ENCODE measurements around the gene NRN1.
"Not testable (repeated sequence)": the region's sequence is repeated elsewhere in the genome, so short reads cannot be mapped to it uniquely, and the experiment has no call there.

NRN1 gene

DNA sequence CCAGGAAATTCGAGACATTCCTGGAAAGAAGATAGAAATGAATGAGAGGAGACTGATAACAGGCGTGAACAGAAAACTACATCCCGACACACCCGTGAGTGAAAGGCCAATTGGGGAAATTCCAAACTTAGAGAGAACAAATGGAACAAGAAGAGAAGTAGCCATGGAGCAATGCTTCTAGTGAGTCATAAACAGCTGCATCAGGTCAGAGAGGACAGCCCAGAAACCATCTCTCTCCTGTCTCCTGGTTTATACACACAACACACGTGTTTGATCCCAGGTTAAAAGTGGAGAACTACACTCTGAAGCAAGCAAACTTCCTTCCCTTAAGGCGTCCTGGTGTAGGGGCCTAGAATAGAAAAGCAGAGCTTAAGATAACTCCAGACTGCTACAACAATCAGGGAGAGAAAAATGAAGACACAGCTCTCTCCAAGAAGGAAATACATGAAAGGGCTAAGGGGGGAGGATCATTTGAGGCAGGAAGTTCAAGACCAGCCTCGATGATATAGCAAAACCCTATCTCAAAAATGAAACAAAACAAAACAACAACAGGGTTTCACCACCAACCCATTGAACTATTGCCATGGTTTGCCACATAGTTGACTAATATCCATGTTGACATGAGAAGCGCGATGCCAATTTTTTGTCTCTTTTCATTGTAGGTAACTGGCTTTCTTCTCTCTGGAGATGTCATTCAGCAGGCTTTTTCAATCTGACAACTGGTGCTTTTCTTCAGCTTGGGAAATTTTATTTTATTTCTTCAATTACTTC is 26.9 kb downstream of the NRN1 start:
- DNase-seq = no peak

DNA sequence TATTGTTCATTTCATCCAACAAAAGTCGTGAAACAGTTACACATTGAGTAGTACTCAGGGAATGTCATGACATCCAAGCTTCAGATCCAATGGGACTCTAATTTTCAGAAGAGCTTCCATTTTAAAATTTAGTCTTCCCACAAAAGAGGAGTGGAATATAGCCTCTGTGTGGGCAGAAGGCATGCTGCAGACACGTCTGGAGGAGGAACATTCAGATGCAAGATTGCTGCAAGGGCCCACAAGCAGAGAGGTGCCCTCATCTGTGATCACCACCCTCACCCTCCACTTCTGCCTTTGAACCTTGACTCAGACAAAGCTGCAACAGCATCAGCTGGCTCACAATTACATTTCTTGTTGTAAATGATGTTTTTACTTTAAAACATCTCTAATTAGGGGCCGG is 29.9 kb downstream of the NRN1 start:
- no peak for DNase-seq

GRCh38 chr6:5968817-5969734 is 37.6 kb downstream of the NRN1 start:
- DNase-seq = no peak

- not testable (repeated sequence) for DNase-seq
These were observed 38.7 kb downstream of the NRN1 start for GRCh38 chr6:5968036-5968435.

DNA sequence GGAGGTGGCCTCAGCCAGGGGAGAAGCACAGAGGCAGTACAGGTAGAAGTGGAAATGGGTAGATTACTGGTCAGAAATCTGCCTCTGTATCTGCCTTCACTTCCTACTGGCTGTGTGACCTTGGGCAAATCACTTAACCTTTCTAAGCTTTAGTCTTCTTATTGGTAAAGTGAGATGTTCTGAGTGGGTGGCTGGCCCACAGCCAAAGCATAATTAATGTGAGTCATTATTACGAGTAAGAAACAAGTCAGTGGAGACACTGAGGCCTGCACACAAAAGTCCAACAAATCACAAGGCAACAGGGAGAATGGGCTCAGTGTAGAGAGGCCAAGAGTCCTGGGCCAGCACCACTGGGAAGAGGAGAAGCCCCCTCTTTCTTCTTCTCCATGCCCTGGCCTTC is 39.1 kb downstream of the NRN1 start:
- no peak for DNase-seq

- DNase-seq = no peak
These were observed 43.9 kb downstream of the NRN1 start for GRCh38 chr6:5962794-5963193.

DNA sequence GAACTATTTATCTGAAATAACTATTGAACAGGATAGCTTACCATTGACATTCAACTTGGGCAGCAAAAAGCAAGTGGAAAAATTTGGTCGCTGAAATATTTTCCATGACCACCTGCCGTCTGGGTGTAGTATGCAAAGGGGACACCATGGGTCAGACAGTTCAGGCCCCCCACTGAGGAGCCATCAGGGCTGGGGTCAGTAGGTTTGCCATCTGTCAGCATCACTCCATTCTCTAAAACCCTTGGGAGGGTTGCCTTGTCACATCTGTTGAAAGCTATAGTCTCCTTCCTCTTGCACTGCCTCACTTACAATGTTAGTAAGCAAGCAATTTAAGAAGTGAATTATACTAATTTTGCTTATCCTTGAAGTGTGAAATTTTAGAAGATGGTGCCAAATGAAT is 44.9 kb downstream of the NRN1 start:
- DNase-seq = no peak

DNA sequence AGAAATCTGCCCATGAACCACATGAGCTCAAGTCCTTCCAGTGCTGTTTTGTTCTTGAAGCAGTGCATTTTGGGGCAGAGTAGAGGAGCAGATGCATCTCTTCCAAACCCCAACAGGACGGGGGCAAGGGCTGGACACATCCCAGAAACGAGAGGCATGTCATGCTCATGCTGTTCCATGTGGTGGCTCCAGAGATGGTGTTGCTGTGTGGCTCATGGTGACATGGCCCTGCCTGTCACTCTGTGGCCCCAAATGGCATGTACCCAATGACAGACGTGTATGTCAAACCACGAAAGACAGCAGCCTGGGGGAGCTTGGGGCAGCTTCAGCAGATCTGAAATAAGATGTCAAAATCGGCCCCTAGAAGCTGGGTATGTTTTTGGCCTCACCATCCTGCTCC is 46.3 kb downstream of the NRN1 start:
- no peak for DNase-seq

DNA sequence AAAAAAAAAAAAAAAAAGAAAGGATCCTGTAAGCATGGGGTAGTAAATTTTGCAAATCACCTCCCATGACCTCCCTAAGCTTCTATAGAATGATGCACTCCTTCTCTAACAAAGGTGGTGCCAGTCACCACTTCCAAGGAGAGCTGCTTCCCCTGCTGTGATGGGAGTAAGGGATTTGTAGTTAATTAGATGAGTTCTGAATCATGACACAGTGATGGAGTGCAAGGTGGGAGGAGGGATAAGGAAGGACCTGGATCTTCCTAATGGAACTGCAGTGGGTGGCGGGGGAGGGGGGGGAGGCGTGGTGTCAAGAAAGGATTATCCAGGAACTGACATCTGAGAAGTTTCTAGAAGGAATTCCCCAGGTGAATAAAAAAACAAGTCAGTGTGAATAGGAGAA is 47.8 kb downstream of the NRN1 start:
- DNase-seq = no peak

- DNase-seq = no peak
These were observed 49.8 kb downstream of the NRN1 start for GRCh38 chr6:5956939-5957338.

GRCh38 chr6:5950361-5950785 is 56.4 kb downstream of the NRN1 start:
- DNase-seq = no peak

Data from COR-L47 (cell line).